SK-N-SH treated with all-trans-retinoic acid at 6 μM for 48 hours (cell line): ENCODE data around the gene AKAP6.

Source experiments
- CSRNP3 ChIP-seq: fragments of 250-450 bp; sonication (Bioruptor Pico); IDR thresholded peaks from 2 replicates; pipeline ENCODE4 v1.5.1; 2021; ENCODE audit warnings: mild to moderate bottlenecking, moderate library complexity
- GLIS3 ChIP-seq: fragments of 250-450 bp; sonication (Bioruptor Pico); IDR thresholded peaks from 2 replicates; pipeline ENCODE4 v1.5.0; 2020; ENCODE audit warnings: mild to moderate bottlenecking, moderate library complexity
- PATZ1 ChIP-seq: fragments of 250-450 bp; sonication (Bioruptor Pico); IDR thresholded peaks from 2 replicates; pipeline ENCODE4 v1.8.0; 2020; ENCODE audit warnings: mild to moderate bottlenecking, moderate library complexity, borderline replicate concordance
- POU6F1 ChIP-seq: fragments of 250-450 bp; sonication (Bioruptor Pico); IDR thresholded peaks from 2 replicates; pipeline ENCODE4 v1.8.0; 2021; ENCODE audit warnings: low read depth, mild to moderate bottlenecking, moderate library complexity, borderline replicate concordance
- RARB ChIP-seq: fragments of 250-450 bp; sonication (Bioruptor Pico); IDR thresholded peaks from 2 replicates; pipeline ENCODE4 v1.8.0; 2021; ENCODE audit warnings: mild to moderate bottlenecking, moderate library complexity
- TOX ChIP-seq: fragments of 250-450 bp; sonication (Bioruptor Pico); IDR thresholded peaks from 2 replicates; pipeline ENCODE4 v1.8.0; 2021; ENCODE audit warnings: mild to moderate bottlenecking, moderate library complexity, borderline replicate concordance
- ZC3H10 ChIP-seq: fragments of 250-450 bp; sonication (Bioruptor Pico); IDR thresholded peaks from 2 replicates; pipeline ENCODE4 v1.5.1; 2021; ENCODE audit warnings: mild to moderate bottlenecking, moderate library complexity
- ZNF8 ChIP-seq: fragments of 450-650 bp; formaldehyde crosslinking; IDR thresholded peaks from 2 replicates; pipeline ENCODE4 v1.5.0; 2020; ENCODE audit warnings: mild to moderate bottlenecking, moderate library complexity

- TF ChIP-seq CSRNP3 (CRISPR knock-in tag) (no peak), PATZ1 (CRISPR knock-in tag) (no peak), TOX (CRISPR knock-in tag) (no peak), POU6F1 (CRISPR knock-in tag) (no peak), ZNF8 (no peak), RARB (CRISPR knock-in tag) (no peak), GLIS3 (CRISPR knock-in tag) (no peak), ZC3H10 (CRISPR knock-in tag) (no peak)
Observed at GRCh38 chr14:32404784-32405573, 75.9 kb downstream of the AKAP6 start.
